HG03457 (cell line): Measurements from ENCODE around the gene MSI2.

ENCODE experiments used
- ATAC-seq: cut with Tn5 transposase; IDR thresholded peaks from one replicate; pipeline ENCODE4 v1.9.1; 2021; ENCODE audit warnings: moderate number of reproducible peaks; ENCODE audit not compliant: unreplicated experiment

MSI2 gene

DNA sequence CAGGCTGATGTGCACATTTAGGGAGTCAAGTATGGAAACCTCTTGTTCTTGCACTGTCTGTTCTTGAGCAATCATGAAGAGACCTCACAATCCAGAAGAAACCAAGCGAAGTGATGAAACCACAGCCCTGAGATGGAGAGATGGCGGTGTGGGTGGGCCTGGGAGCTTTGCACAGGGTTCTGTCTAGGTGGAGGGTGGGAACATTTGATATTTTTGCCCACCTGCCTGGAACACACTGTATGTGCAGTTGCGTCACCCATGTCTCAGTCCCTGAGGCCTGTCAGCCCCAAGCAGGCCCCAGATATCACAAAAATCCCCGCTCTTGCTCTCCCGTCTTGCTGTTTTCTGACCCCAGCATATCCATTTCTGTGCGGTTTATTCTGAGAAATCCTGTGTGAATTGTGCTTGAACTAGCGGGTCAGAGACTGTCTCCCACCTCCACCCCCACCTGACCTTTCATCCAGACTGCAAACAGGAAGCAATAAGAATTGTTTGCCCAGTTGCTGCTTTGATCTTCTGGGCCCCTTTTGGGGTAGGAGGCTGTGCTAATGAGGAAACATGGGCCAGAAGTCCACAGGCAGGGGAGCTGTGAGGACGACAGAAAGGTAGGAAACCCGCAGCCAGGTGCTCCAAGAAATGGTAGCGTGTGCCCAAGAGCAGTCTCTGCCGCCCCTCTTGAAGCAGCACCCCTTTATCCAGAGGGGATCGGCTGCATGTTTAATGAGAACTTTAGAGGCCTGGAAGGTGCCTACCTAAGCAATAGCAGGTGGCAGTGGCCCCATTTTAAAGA is 304.9 kb downstream of the MSI2 start:
- ATAC-seq = no peak

DNA sequence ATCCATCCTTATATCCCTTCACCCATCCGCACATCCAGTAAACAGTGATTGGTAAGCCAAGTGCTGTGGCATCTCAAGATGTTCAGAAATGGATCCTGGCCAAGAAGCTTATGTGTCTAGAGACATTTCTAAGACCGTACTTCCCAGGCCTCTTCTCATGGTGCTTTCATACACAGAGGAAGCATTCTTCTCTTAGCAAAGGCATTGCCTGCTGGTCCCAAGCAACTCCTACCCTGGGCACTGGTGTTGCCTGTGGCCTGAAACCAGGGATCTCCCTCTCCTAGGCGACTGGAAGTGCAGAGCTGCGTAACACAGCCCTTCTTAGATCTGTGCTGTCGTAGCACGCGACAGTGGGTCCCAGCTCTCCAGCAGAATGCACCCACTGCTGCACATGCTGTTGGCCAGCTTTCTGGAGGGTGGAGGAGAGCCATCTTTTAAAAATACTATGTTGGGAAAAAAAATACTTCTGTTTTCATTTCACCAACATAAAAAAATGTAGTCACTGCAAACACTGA is 305.9 kb downstream of the MSI2 start:
- no peak for ATAC-seq

- no peak for ATAC-seq
Observed at GRCh38 chr17:57563958-57564357, 307.6 kb downstream of the MSI2 start.

DNA sequence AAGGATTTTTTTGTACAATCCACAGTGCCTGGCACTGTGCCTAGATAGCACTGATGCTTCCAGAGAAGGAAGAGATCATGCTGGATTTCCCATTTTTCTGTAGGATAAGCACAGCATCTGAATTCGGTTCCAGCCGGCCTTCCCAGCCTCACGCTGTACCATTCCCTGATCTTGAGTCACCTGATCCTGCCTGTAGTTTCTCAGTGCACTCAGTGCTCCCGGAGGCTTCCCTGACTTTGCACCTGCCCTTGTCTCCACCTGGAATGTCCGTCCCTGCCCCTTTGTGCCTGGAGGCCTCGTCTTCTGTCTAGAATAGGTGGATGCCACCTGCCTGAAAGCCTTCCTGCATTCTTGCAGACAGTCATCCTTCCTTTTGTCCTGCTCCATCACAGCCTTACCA is 308.9 kb downstream of the MSI2 start:
- ATAC-seq = no peak

- ATAC-seq = no peak
Observed at GRCh38 chr17:57566721-57567120, 310.4 kb downstream of the MSI2 start.

DNA sequence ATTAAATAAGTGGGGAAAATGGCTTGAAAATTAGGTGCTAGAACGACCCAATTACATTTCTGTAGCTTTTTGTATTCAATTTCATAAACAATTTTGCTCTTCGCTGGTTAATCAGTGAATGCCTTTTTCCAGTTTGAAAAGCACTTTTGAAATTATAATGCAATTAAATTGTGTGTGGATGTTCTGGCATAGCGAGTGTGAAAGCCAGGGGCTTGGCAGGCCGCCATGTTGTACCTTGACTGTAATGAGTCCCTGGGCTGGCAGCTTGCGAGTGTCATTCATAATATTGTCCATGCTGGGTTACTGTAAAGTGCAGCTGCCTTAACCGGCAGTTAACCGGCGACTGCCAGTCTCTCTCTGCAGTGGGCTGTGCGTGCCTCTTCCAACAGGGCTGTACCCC is 310.9 kb downstream of the MSI2 start:
- ATAC-seq = no peak

DNA sequence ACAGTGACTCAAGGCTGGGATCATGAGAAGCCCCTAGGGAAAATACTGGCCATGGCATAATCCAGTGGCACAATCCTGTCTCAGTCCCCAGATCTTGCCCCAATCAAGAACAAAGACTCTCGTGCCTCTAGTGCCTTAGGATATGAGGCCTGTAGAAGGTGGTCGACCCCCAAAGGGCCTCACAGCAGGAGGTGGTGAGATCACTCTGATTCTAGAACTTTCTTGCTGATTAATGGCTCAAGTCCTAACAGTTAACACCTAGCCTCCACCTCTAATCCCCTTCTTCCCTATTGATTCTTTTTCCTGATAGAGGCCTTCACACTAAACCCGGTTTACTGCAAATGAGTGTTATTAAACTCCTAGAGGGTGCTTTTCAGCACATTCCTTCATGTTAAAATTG is 312.0 kb downstream of the MSI2 start:
- no peak for ATAC-seq

GRCh38 chr17:57569021-57569420 is 312.7 kb downstream of the MSI2 start:
- ATAC-seq = no peak

GRCh38 chr17:57569853-57570252 is 313.5 kb downstream of the MSI2 start:
- ATAC-seq = no peak

GRCh38 chr17:57570724-57571344 is 314.5 kb downstream of the MSI2 start:
- no peak for ATAC-seq

GRCh38 chr17:57572062-57572461 is 315.7 kb downstream of the MSI2 start:
- no peak for ATAC-seq

- no peak for ATAC-seq
Observed at GRCh38 chr17:57572600-57572999, 316.3 kb downstream of the MSI2 start.

DNA sequence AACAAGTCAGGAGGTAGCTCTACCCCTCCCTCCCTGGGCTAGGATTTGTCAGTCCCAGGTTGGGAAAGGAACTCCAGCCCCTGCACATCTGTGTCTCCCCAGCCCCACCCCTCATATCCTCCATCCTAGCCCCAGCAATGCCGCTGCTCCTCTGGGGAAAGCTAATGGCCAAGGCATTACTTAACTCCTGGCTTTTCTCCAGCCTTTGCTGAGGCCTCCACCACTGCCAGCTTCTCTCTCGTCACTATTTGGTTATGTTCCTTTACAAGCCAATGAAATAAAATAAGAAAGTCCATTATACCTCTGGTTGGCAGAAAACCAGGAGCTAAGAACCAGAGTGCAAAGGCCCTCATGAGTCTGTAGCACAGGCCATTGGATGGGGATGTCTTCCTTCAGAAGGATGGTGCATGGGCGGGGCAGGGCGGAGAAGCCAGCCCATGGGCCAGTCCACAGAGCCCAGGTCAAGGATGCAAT is 317.8 kb downstream of the MSI2 start:
- no peak for ATAC-seq

DNA sequence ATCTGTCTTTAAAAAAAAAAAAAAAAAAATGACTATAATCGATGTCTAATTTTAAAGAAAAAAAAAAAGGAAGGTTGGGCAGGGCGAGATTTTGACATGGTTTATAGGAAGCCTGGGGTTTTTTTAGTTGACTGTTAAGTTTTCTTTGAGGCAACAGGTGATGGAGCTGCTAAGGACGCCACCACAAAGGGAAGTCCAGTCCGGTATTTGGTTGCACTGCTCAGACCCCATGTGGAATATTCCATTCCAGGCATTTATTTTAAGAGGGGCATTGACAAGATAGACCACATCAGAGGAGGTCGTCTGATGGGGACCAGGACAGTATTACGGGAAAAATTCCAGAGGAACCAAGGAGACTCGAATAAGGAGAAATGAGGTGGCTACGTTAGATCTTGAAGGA is 320.4 kb downstream of the MSI2 start:
- ATAC-seq = no peak

- ATAC-seq = no peak
Observed at GRCh38 chr17:57577751-57578607, 321.7 kb downstream of the MSI2 start.

GRCh38 chr17:57578608-57579225 is 322.4 kb downstream of the MSI2 start:
- ATAC-seq = no peak

- no peak for ATAC-seq
Observed at GRCh38 chr17:57579245-57579644, 322.9 kb downstream of the MSI2 start.

- ATAC-seq = no peak
Observed at GRCh38 chr17:57580055-57580739, 323.9 kb downstream of the MSI2 start.

DNA sequence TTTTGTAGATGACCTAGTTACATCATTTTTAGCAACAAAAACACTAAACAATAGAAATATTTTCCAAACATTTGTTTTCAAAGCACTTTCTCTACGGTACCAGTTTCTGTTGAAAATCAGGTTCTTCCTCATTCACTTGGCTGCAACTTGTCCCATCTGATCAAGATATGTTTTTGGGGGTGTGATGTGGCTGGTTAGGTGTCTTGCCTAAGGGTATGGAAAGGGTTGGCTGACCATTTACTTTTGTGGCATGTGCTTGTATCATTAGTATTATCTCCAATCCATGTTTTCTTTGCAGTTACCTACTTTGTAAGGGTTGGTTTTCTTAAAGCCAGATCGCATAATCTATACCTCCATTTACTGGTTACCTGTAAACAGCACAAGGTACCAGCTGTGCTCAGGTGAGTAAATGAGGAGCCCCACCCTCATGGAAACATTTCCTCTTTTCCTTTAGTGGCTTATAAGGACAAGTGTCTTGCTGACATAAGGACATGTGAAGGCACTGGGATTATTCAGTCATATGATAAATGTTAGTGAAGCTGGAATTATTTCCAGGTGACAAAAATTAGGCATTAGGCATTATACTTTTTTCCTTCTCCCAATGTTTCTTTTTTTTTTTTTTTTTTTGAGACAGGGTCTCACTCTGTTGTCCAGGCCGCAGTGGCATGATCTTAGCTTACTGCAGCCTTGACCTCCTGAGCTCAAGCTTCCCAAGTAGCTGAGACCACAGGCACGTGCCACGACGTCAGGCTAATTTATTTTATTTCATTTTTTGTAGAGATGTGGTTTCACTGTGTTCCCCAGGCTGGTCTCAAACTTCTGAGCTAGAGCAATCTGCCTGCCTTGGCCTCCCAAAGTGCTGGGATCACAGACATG is 326.8 kb downstream of the MSI2 start:
- ATAC-seq = no peak
